ENCODE results near the gene HSDL1. TPM values are rescaled to one million over a fixed set of nuclear protein-coding genes. Genes with fewer than 3 reads are reported as not detected.

The HSDL1 gene
- total RNA-seq, 1 donor from 2014 or later = 25.5 TPM

DNA sequence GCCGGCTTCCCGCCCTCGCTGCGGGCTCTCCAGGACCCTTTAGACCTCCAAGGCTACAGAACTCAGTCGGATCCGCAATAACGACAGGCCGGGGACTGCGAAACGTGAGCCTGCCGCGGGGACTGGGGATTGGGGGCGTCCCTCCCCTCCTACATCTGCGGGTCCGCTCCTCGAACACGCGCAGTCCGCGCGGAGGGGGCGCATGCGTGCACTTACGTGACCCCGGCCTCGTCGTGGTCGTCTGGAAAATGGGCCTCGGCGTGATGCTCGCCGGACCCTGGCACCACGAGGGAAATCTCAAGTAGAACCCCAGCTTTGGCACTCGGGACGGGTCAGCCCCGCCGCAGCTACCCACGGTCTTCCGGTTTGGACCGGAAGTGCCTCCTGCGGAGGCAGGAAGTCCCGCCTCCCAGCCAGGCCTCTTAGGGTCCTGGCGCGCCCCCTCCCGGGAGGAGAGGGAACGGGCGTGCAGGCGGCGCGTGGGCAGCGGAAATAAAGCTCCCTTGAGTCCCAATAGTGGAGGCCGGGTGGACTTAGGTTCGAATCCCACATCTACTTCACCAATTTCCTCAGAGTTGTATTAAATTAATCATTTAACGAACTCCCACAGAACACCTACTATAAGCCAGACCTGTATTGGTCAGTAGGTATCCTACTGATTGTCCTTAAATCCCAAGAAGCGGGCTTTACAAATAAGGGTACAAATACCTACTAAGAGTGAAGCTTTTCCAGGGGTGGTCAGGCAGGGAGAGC lies 41.9 kb upstream of the HSDL1 start, which contains the start of gene TAF1C:
Gene TAF1C (minus strand): TSS at position 373 of the 753 bp plus-strand sequence. CDS start 2,069 bp downstream, outside the sequence.
- TF ChIP-seq, protein P1, sequence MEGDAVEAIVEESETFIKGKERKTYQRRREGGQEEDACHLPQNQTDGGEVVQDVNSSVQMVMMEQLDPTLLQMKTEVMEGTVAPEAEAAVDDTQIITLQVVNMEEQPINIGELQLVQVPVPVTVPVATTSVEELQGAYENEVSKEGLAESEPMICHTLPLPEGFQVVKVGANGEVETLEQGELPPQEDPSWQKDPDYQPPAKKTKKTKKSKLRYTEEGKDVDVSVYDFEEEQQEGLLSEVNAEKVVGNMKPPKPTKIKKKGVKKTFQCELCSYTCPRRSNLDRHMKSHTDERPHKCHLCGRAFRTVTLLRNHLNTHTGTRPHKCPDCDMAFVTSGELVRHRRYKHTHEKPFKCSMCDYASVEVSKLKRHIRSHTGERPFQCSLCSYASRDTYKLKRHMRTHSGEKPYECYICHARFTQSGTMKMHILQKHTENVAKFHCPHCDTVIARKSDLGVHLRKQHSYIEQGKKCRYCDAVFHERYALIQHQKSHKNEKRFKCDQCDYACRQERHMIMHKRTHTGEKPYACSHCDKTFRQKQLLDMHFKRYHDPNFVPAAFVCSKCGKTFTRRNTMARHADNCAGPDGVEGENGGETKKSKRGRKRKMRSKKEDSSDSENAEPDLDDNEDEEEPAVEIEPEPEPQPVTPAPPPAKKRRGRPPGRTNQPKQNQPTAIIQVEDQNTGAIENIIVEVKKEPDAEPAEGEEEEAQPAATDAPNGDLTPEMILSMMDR (IDR thresholded peaks at IDR 0.05) = peak; percentile 94
- Mint-ChIP-seq H3K27ac (ENCODE audit: unreplicated experiment) (peak within 1 kb of the TSS; percentile 77), H3K27me3 (ENCODE audit: low read depth) (no peaks in the 10 kb centered on the region), H3K4me1 (ENCODE audit: low read depth) (peaks cover 24% of the 10 kb centered on the region), H3K36me3 (ENCODE audit: low read depth) (peaks cover 5% of the 10 kb centered on the region), H3K9me3 (ENCODE audit: low read depth) (no peaks in the 10 kb centered on the region), H3K4me3 (ENCODE audit: unreplicated experiment) (peak within 1 kb of the TSS; percentile 91)
- DNase-seq (ENCODE audit: low spot score) = no peak

DNA sequence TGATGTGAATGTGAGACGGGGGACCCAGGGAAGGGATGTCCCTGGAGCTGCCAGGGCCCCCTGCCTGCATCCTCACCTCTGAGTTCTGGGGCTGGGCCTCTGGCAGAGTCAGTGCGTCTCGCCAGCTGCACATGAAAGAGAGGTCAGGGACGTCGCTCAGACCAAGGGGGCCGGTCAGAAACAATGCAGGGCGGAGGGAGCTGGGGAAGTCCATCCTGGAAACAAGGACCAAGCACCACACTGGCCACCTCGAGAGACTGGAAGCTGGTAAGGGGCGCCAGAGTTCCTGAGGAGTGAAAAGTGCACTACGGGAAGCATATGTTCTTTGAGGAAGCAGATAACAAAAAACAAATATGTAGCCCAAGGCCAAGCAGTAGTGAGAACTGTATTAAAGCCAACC lies 39.8 kb upstream of the HSDL1 start:
- Mint-ChIP-seq H3K4me1 (ENCODE audit: low read depth) (peaks cover 24% of the 10 kb centered on the region), H3K27ac (ENCODE audit: unreplicated experiment) (no peak overlapping the region), H3K27me3 (ENCODE audit: low read depth) (no peaks in the 10 kb centered on the region), H3K9me3 (ENCODE audit: low read depth) (no peaks in the 10 kb centered on the region), H3K4me3 (ENCODE audit: unreplicated experiment) (peak overlapping the region; percentile 41), H3K36me3 (ENCODE audit: low read depth) (peaks cover 5% of the 10 kb centered on the region)
- TF ChIP-seq, protein P1 (IDR thresholded peaks at IDR 0.05) = no peak
- DNase-seq (ENCODE audit: low spot score) = no peak

DNA sequence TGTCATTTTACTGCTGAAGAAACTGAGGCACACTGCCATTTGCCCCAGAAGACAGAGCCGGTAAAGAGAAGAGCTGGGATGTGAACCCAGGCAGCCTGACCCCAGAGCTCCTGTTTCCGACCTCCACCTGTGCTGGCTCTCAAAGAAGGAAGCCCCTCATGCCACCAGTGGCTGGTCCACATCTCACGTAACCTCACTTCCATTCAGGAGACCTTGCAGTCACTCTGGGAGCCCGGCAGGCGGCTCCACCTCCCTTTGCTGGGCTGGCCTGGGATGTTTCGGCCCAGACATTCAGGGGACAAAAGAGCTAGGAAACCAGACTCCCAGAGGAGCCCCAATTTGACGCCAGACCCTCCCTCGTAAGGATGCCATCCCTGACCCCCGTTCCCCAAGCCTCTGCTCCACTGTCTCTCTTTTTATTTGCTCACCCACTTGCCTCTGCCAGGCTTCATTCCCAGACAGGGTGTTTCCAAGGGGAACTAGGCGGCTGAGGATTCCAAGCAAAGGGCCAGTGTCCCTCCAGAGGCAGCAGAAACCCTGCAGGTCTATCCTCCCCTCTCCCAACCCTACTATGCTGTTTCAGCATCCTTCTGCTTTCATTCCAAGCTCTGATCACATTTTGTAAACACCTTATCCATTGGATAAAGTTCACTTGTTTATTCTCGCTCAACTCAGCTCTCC lies 39.1 kb upstream of the HSDL1 start:
- Mint-ChIP-seq H3K4me3 (ENCODE audit: unreplicated experiment) (no peak overlapping the region), H3K4me1 (ENCODE audit: low read depth) (peaks cover 24% of the 10 kb centered on the region), H3K27me3 (ENCODE audit: low read depth) (no peaks in the 10 kb centered on the region), H3K9me3 (ENCODE audit: low read depth) (no peaks in the 10 kb centered on the region), H3K27ac (ENCODE audit: unreplicated experiment) (peak overlapping the region; percentile 49), H3K36me3 (ENCODE audit: low read depth) (peaks cover 5% of the 10 kb centered on the region)
- no peak for DNase-seq (ENCODE audit: low spot score)
- TF ChIP-seq, protein P1 (IDR thresholded peaks at IDR 0.05) = peak; percentile 59

- DNase-seq (ENCODE audit: low spot score) = no peak
- Mint-ChIP-seq H3K27me3 (ENCODE audit: low read depth) (no peaks in the 10 kb centered on the region), H3K36me3 (ENCODE audit: low read depth) (peaks cover 5% of the 10 kb centered on the region), H3K27ac (ENCODE audit: unreplicated experiment) (no peak overlapping the region), H3K4me1 (ENCODE audit: low read depth) (peaks cover 24% of the 10 kb centered on the region), H3K4me3 (ENCODE audit: unreplicated experiment) (no peak overlapping the region), H3K9me3 (ENCODE audit: low read depth) (no peaks in the 10 kb centered on the region)
- TF ChIP-seq, protein P1 (IDR thresholded peaks at IDR 0.05) = no peak
Observed at GRCh38 chr16:84183572-84183875, 38.5 kb upstream of the HSDL1 start.

- no peak overlapping the region for H3K4me3 Mint-ChIP-seq (ENCODE audit: unreplicated experiment)
- no peaks in the 10 kb centered on the region for H3K9me3 Mint-ChIP-seq (ENCODE audit: low read depth)
Observed at GRCh38 chr16:84182680-84183571, 37.9 kb upstream of the HSDL1 start.

More at GRCh38 chr16:84182680-84183571, 37.9 kb upstream of the HSDL1 start:
- Mint-ChIP-seq H3K36me3 (ENCODE audit: low read depth) (peaks cover 5% of the 10 kb centered on the region), H3K27me3 (ENCODE audit: low read depth) (no peaks in the 10 kb centered on the region), H3K27ac (ENCODE audit: unreplicated experiment) (no peak overlapping the region), H3K4me1 (ENCODE audit: low read depth) (peaks cover 29% of the 10 kb centered on the region)
- TF ChIP-seq, protein P1 (IDR thresholded peaks at IDR 0.05) = no peak
- no peak for DNase-seq (ENCODE audit: low spot score)

Measured in chondrocyte (in vitro differentiated cells).